Activated naive CD8-positive, alpha-beta T cell treated with anti-CD3 and anti-CD28 coated beads, Interleukin-2, amount 50 U/mL, for 24 hours (primary cell): ENCODE data around the gene TIAL1.

ENCODE experiments used
- ATAC-seq: fragments of 150-1000 bp; cut with Tn5 transposase; one replicate; pipeline ENCODE4 v1.10.0; 2021
- DNase-seq: peaks from one replicate; pipeline ENCODE4 v3.0.0; 2021
- H3K27ac Mint-ChIP-seq: one replicate; pipeline ENCODE4 v1.8.0; 2021; ENCODE audit warnings: mild to moderate bottlenecking, mixed read lengths
- H3K27me3 Mint-ChIP-seq: one replicate; pipeline ENCODE4 v1.8.0; 2021; ENCODE audit warnings: mixed read lengths
- H3K36me3 Mint-ChIP-seq: one replicate; pipeline ENCODE4 v1.8.0; 2021; ENCODE audit warnings: low read depth, mixed read lengths
- H3K4me1 Mint-ChIP-seq: one replicate; pipeline ENCODE4 v1.8.0; 2021; ENCODE audit warnings: mixed read lengths
- H3K4me3 Mint-ChIP-seq: one replicate; pipeline ENCODE4 v1.8.0; 2021; ENCODE audit warnings: mild to moderate bottlenecking, moderate library complexity, mixed read lengths
- H3K9me3 Mint-ChIP-seq: one replicate; pipeline ENCODE4 v1.8.0; 2021; ENCODE audit warnings: mixed read lengths

TIAL1 gene

GRCh38 chr10:119549247-119549999 is 47.3 kb downstream of the TIAL1 start:
- ATAC-seq: no peak
- no peak for DNase-seq
- Mint-ChIP-seq H3K9me3 (no peaks in the 10 kb centered on the region), H3K27ac (no peak overlapping the region), H3K36me3 (no peaks in the 10 kb centered on the region), H3K27me3 (peaks cover 6% of the 10 kb centered on the region), H3K4me1 (no peaks in the 10 kb centered on the region), H3K4me3 (no peak overlapping the region)

- peaks cover 6% of the 10 kb centered on the region for H3K36me3 Mint-ChIP-seq
- no peak for ATAC-seq
- H3K9me3 Mint-ChIP-seq: no peaks in the 10 kb centered on the region
- no peak overlapping the region for H3K4me3 Mint-ChIP-seq
- H3K27me3 Mint-ChIP-seq: peaks cover 6% of the 10 kb centered on the region
- no peak for DNase-seq
- peaks cover 8% of the 10 kb centered on the region for H3K4me1 Mint-ChIP-seq
- H3K27ac Mint-ChIP-seq: no peak overlapping the region
Measured at GRCh38 chr10:119546009-119546408, 50.8 kb downstream of the TIAL1 start.

GRCh38 chr10:119545310-119545709 is 51.5 kb downstream of the TIAL1 start:
- peaks cover 14% of the 10 kb centered on the region for H3K4me1 Mint-ChIP-seq
- H3K9me3 Mint-ChIP-seq: no peaks in the 10 kb centered on the region
- H3K27ac Mint-ChIP-seq: no peak overlapping the region
- peaks cover 6% of the 10 kb centered on the region for H3K27me3 Mint-ChIP-seq
- ATAC-seq (no peak), DNase-seq (no peak)
- H3K36me3 Mint-ChIP-seq: peaks cover 9% of the 10 kb centered on the region
- H3K4me3 Mint-ChIP-seq: no peak overlapping the region

GRCh38 chr10:119543814-119544642 is 52.7 kb downstream of the TIAL1 start:
- H3K9me3 Mint-ChIP-seq: no peaks in the 10 kb centered on the region
- DNase-seq: no peak

DNA sequence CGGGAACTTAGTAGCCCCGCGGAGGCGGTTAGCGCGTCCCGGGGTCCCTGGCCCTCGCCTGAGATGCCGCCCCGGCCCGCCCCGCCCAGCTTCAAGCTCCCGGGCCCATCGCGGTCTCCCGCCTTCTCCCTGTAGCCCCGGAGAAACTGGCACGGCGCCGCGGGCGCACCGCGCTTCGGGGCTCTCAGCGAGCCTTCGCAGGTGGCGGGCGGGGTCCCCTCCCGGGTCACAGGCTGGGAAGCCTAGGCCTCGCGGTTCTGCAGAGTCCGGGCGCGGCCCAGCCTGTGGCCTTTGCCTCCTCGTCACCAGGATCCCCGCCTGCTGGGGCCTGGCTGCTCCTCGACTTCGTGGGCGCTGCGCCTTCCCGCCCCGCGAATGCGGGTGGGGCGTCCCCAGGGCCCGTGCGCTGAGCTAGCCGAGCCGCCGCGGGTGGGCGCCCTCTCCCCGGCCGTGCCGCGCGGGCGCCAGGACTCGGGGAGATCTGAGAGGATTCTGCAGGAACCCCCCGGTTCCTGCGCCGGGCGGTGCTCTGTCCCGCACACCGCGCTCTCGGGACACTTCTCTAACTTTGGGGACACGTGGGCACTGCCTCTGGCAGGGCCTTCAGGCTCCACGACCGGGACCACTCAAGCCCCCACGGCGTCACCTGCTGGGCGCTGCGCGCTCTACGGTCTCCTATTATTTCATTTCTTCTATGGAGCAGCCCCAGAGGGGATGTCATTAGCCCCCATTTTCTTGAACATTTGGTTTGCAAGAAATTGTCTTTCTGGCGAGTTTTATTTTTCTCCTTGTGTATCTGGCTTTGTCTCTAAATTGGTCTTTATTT is 53.6 kb downstream of the TIAL1 start:
- peak; percentile 72 for DNase-seq
- H3K36me3 Mint-ChIP-seq: peaks cover 20% of the 10 kb centered on the region
- no peaks in the 10 kb centered on the region for H3K9me3 Mint-ChIP-seq
- peaks cover 34% of the 10 kb centered on the region for H3K4me1 Mint-ChIP-seq
- peak overlapping the region; percentile 88 for H3K27ac Mint-ChIP-seq
- peaks cover 6% of the 10 kb centered on the region for H3K27me3 Mint-ChIP-seq
- H3K4me3 Mint-ChIP-seq: peak overlapping the region; percentile 91
- peak; percentile 40 for ATAC-seq

More at GRCh38 chr10:119543814-119544642, 52.7 kb downstream of the TIAL1 start:
- Mint-ChIP-seq H3K27me3 (peaks cover 6% of the 10 kb centered on the region), H3K4me1 (peaks cover 26% of the 10 kb centered on the region), H3K27ac (peak overlapping the region; percentile 88), H3K36me3 (peaks cover 15% of the 10 kb centered on the region), H3K4me3 (peak overlapping the region; percentile 91)
- no peak for ATAC-seq

GRCh38 chr10:119542357-119542987 is 54.3 kb downstream of the TIAL1 start, which contains the start of gene RGS10:
Gene RGS10, minus strand, starts transcription at chr10:119542719. Its CDS starts 81 bp downstream, at chr10:119542638.
- DNase-seq (peak; percentile 89), ATAC-seq (peak; percentile 70)
- Mint-ChIP-seq H3K36me3 (peaks cover 25% of the 10 kb centered on the region), H3K4me3 (peak within 1 kb of the TSS; percentile 91), H3K27me3 (peaks cover 3% of the 10 kb centered on the region), H3K4me1 (peaks cover 41% of the 10 kb centered on the region), H3K27ac (peak within 1 kb of the TSS; percentile 89), H3K9me3 (no peaks in the 10 kb centered on the region)

DNA sequence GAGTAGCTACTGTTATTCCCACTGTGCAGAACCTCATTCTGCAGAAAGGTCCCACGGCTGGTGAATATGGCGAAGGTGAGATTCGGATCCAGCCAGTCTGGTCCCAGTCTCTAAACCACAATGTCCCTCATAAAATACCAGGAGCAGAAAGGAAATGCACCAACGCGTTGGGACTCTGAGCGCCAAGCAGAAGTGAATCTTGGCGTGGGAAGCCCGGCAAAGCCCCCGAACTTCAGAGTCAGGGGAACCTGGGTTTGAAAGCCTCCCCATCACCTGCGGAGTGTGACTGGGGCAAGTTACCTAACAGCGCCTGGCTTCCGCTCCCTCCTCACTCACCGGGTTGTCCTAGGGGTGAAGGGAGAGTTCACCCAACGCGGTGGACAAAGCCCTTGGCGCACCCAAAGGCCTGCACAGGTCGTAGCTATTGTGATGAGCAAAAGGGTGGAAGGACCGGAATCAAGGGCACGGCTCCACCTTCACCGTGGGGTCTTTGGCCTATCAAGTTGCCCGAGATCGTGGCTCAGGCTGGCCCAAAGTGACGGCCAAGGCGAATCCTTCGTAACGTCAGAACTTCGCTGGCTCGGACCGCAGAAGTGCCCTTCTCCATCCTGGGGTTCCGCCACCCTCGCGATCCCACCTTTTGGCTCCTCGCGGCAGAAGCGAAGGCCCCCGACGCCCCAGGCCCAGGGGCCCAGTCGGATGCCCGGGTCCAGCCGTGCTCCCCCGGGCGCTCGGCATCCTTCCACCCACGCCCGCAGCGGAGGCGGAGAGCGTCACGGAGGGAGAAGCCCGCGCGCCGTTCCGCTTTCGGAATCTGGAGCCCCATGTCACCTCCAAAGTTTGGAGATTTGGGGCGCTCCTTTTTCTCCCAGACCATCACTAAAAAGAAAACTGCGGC is 55.1 kb downstream of the TIAL1 start:
- Mint-ChIP-seq H3K36me3 (peaks cover 31% of the 10 kb centered on the region), H3K9me3 (no peaks in the 10 kb centered on the region), H3K27me3 (no peaks in the 10 kb centered on the region), H3K4me3 (peak overlapping the region; percentile 91), H3K4me1 (peaks cover 49% of the 10 kb centered on the region), H3K27ac (peak overlapping the region; percentile 89)
- ATAC-seq (no peak), DNase-seq (peak; percentile 69)

GRCh38 chr10:119541046-119541445 is 55.7 kb downstream of the TIAL1 start:
- ATAC-seq (peak; percentile 29), DNase-seq (no peak)
- Mint-ChIP-seq H3K4me3 (peak overlapping the region; percentile 91), H3K27ac (peak overlapping the region; percentile 89), H3K27me3 (no peaks in the 10 kb centered on the region), H3K4me1 (peaks cover 56% of the 10 kb centered on the region), H3K9me3 (no peaks in the 10 kb centered on the region), H3K36me3 (peaks cover 34% of the 10 kb centered on the region)

GRCh38 chr10:119540038-119540437 is 56.7 kb downstream of the TIAL1 start:
- H3K4me1 Mint-ChIP-seq: peaks cover 66% of the 10 kb centered on the region
- H3K9me3 Mint-ChIP-seq: no peaks in the 10 kb centered on the region
- peaks cover 43% of the 10 kb centered on the region for H3K36me3 Mint-ChIP-seq
- H3K27ac Mint-ChIP-seq: peak overlapping the region; percentile 96
- peak overlapping the region; percentile 91 for H3K4me3 Mint-ChIP-seq
- no peaks in the 10 kb centered on the region for H3K27me3 Mint-ChIP-seq
- DNase-seq: no peak
- ATAC-seq: no peak

- H3K4me1 Mint-ChIP-seq: peaks cover 72% of the 10 kb centered on the region
- peak; percentile 17 for ATAC-seq
- H3K4me3 Mint-ChIP-seq: peak overlapping the region; percentile 91
- no peaks in the 10 kb centered on the region for H3K9me3 Mint-ChIP-seq
- H3K27ac Mint-ChIP-seq: peak overlapping the region; percentile 96
- H3K27me3 Mint-ChIP-seq: no peaks in the 10 kb centered on the region
- peak; percentile 53 for DNase-seq
- H3K36me3 Mint-ChIP-seq: peaks cover 44% of the 10 kb centered on the region
Measured at GRCh38 chr10:119539359-119539825, 57.4 kb downstream of the TIAL1 start.

- peaks cover 72% of the 10 kb centered on the region for H3K4me1 Mint-ChIP-seq
- DNase-seq: peak; percentile 66
- ATAC-seq: peak; percentile 33
Measured at GRCh38 chr10:119538632-119539358, 58.0 kb downstream of the TIAL1 start.

DNA sequence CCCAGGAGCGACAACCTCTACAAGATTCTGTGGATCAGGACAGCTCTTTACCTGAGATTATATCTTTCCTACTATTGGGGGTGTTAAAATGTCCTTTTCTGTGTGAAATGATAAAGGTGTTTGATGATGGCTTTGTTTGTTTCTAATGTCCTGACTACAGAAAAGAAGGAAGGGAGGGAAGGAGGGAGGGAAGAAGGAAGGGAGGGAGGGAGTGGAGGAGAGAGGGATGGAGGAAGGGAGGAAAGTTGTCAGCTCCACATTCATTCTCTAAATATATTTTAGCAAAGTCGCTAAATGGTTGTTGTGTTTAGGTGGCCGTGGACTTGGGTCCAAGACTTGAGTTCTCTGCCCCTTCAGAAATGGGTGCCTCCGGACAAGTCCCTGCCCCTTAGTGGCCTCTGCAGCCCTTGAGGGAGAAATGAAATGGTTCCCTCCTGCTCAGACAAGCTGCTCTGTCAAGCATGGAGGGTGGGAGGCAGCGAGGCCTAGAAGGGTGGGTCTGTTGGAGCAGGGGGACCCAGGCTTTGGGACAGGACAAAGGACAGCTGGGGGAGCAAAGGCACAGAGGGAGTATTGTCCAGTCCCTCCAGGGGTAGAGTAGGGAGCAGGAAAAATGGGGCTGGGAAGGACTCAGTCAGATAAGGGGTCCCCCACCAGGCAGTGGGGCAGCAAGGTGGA is 58.7 kb downstream of the TIAL1 start:
- DNase-seq: no peak
- Mint-ChIP-seq H3K4me3 (peak overlapping the region; percentile 91), H3K27ac (peak overlapping the region; percentile 96), H3K36me3 (peaks cover 49% of the 10 kb centered on the region), H3K27me3 (no peaks in the 10 kb centered on the region), H3K4me1 (peaks cover 75% of the 10 kb centered on the region), H3K9me3 (no peaks in the 10 kb centered on the region)
- ATAC-seq: no peak

More at GRCh38 chr10:119538632-119539358, 58.0 kb downstream of the TIAL1 start:
- no peaks in the 10 kb centered on the region for H3K27me3 Mint-ChIP-seq
- peaks cover 45% of the 10 kb centered on the region for H3K36me3 Mint-ChIP-seq
- H3K27ac Mint-ChIP-seq: peak overlapping the region; percentile 96
- H3K9me3 Mint-ChIP-seq: no peaks in the 10 kb centered on the region
- H3K4me3 Mint-ChIP-seq: peak overlapping the region; percentile 91
